ENCODE measurements around the gene FXYD7.

- TF ChIP-seq EZH2 (IDR thresholded peaks at IDR 0.05; ENCODE audit: low read length, unreplicated experiment) (no peak), CTCF (conservative IDR thresholded peaks at IDR 0.05; ENCODE audit: low read depth, low read length) (no peak), EZH2phosphoT487 (IDR thresholded peaks at IDR 0.05; ENCODE audit: borderline replicate concordance, low read length) (no peak)
Observed at GRCh38 chr19:35138305-35138892, 4.7 kb upstream of the FXYD7 start, which contains the start of gene FXYD1.
